Ovary (tissue), 9 donors: ENCODE results near the gene EIF4G2. TPM values are rescaled to one million over a fixed set of nuclear protein-coding genes. Genes with fewer than 3 reads are reported as not detected.
"Not testable (repeated sequence)": the region's sequence is repeated elsewhere in the genome, so short reads cannot be mapped to it uniquely, and the experiment has no call there.

Experiments used
- DNase-seq, 5 donors: peaks; one replicate each; pipeline ENCODE4 v3.0.0-alpha.2; 2019 to 2020
- H3K27ac ChIP-seq, 2 donors: fragments of 200-600 bp; one replicate each; pipeline versions ENCODE4 v1.5.1 to v1.8.0; 2019 to 2022
- H3K27me3 ChIP-seq: fragments of 200-600 bp; one replicate; pipeline ENCODE4 v1.8.0; 2022
- H3K36me3 ChIP-seq: fragments of 200-600 bp; sonication (generic); one replicate; pipeline ENCODE4 v1.5.1; 2019
- H3K4me1 ChIP-seq: one replicate; pipeline ENCODE4 v1.8.1; 2013; ENCODE audit warnings: mild to moderate bottlenecking, moderate library complexity; ENCODE audit not compliant: insufficient read depth
- H3K4me3 ChIP-seq: fragments of 200-600 bp; sonication (generic); one replicate; pipeline ENCODE4 v1.5.1; 2017
- H3K9me3 ChIP-seq, 2 donors: fragments of 200-600 bp in 1 of 2; sonication (generic) in 1 of 2; one replicate each; pipeline versions ENCODE4 v1.5.1 to v1.8.1; 2013 to 2019; ENCODE audit warnings: mild to moderate bottlenecking in 1 of 2, moderate library complexity in 1 of 2
- CTCF ChIP-seq, 3 donors: fragments of 450-650 bp in 2 of 3; fragments of 200-600 bp in 1 of 3; IDR thresholded peaks; one replicate each; pipeline versions ENCODE4 v1.5.1 to v1.8.0; 2016 to 2022; ENCODE audit warnings: antibody characterized with exemption in 3 of 3, mild to moderate bottlenecking in 1 of 3
- EP300 ChIP-seq: sonication (generic); formaldehyde crosslinking; IDR thresholded peaks from one replicate; pipeline ENCODE4 v1.6.1; 2017; ENCODE audit warnings: antibody characterized with exemption
- POLR2A ChIP-seq: fragments of 450-650 bp; IDR thresholded peaks from one replicate; pipeline ENCODE4 v1.6.1; 2017; ENCODE audit warnings: antibody characterized with exemption, mild to moderate bottlenecking, moderate library complexity
- WGBS, 3 donors: extraction: QIAGEN DNeasy Blood & Tissue Kit in 1 of 3; methylation state at CpG; one replicate each; pipeline versions ENCODE4 v1.1.5 to v1.1.7; 2013 to 2017; 5-methylcytosine and 5-hydroxymethylcytosine counted together
- intact Hi-C, 4 donors: fragments of 100-400 bp; cut with DNase I; formaldehyde crosslinking; loops; one replicate each; pipeline versions ENCODE4 v1.11.0 to v1.15.1; 2022 to 2023
- polyA plus RNA-seq, 2 donors: library from polyadenylated mRNA; stranded (reverse); fragments of 200-250 nt in 1 of 2; fragments of 350-450 nt in 1 of 2; fragmentation: Illumina TruSeq in 1 of 2; extraction: RNeasy Lipid Tissue Mini Kit (QIAGEN cat#74804) in 1 of 2; gene quantifications; one replicate each; pipeline ENCODE4 v1.2.3, GENCODE V29; 2013 to 2014
- total RNA-seq, 7 donors: library from RNA; depleted of rRNA in 2 of 7; stranded (reverse); fragments of >200 nt in 2 of 7; fragmentation: NEBNext Ultra II Directional in 3 of 7; extraction: Animal tissue kit (Norgen Biotek cat#: 25700) in 3 of 7; gene quantifications; one replicate each; pipeline versions ENCODE4 v1.1.0 to v1.2.4, GENCODE V29; 2016 to 2023
- donor health status: DM: no; HTN: no; CAD: no; lungs with moderate emphysema.
- donor health status: DM: no; HTN: no; CAD: no.
- donor health status: Bipolar disorder and iron deficiency.
- donor health status: DM: yes; HTN: yes; CAD: no.
- donor health status: DM: no; HTN: no; CAD: no.
- donor health status: DM: yes; HTN: yes; CAD: no.

EIF4G2 gene
- total and polyA plus RNA-seq, 9 donors = 206 to 761 (median 582) TPM

GRCh38 chr11:10838083-10838482 is 29.4 kb upstream of the EIF4G2 start:
- no peak for DNase-seq
- H3K4me1 ChIP-seq = no peaks in the 10 kb centered on the region
- no peak overlapping the region for H3K4me3 ChIP-seq
- intact Hi-C loops = no loop called here
- H3K36me3 ChIP-seq = no peaks in the 10 kb centered on the region
- H3K9me3 ChIP-seq = no peaks in the 10 kb centered on the region
- H3K27ac ChIP-seq = no peak overlapping the region
- no peaks in the 10 kb centered on the region for H3K27me3 ChIP-seq
- no peak for TF ChIP-seq CTCF (IDR thresholded peaks at IDR 0.05)
- TF ChIP-seq POLR2A = no peak
- TF ChIP-seq EP300 = no peak

- 88 to 91% (median 89%) methylated on average over 4 of the region's 4 CpGs for WGBS, 3 donors
- H3K4me1 ChIP-seq, DNase-seq, H3K27ac ChIP-seq, H3K27me3 ChIP-seq, H3K4me3 ChIP-seq, intact Hi-C loops, H3K36me3 ChIP-seq, H3K9me3 ChIP-seq: not testable (repeated sequence)
These were observed 28.2 kb upstream of the EIF4G2 start for GRCh38 chr11:10836884-10837283.

- no peak for DNase-seq
- no peak overlapping the region for H3K27ac ChIP-seq
- no peaks in the 10 kb centered on the region for H3K9me3 ChIP-seq
- no peaks in the 10 kb centered on the region for H3K4me1 ChIP-seq
- H3K4me3 ChIP-seq = no peak overlapping the region
- H3K27me3 ChIP-seq = no peaks in the 10 kb centered on the region
- H3K36me3 ChIP-seq = no peaks in the 10 kb centered on the region
- intact Hi-C loops = no loop called here
- TF ChIP-seq POLR2A (no peak), CTCF (IDR thresholded peaks at IDR 0.05) (no peak), EP300 (no peak)
- 89 to 96% (median 94%) methylated on average over 4 of the region's 4 CpGs for WGBS, 3 donors
These were observed 20.4 kb upstream of the EIF4G2 start for GRCh38 chr11:10829139-10829538.

GRCh38 chr11:10828402-10828801 is 19.7 kb upstream of the EIF4G2 start:
- TF ChIP-seq CTCF (IDR thresholded peaks at IDR 0.05) = no peak
- no peak for TF ChIP-seq POLR2A
- TF ChIP-seq EP300 = no peak
- Histone ChIP-seq H3K4me3 (no peak overlapping the region), H3K9me3 (no peaks in the 10 kb centered on the region), H3K4me1 (no peaks in the 10 kb centered on the region), H3K27ac (no peak overlapping the region), H3K27me3 (no peaks in the 10 kb centered on the region), H3K36me3 (no peaks in the 10 kb centered on the region)
- intact Hi-C loops = no loop called here
- WGBS, 3 donors = 97 to 98% (median 98%) methylated on average over 2 of the region's 2 CpGs
- DNase-seq = no peak

GRCh38 chr11:10824888-10825287 is 16.2 kb upstream of the EIF4G2 start:
- Histone ChIP-seq H3K4me3 (no peak overlapping the region), H3K27ac (no peak overlapping the region), H3K9me3 (no peaks in the 10 kb centered on the region), H3K4me1 (no peaks in the 10 kb centered on the region), H3K36me3 (no peaks in the 10 kb centered on the region), H3K27me3 (no peaks in the 10 kb centered on the region)
- DNase-seq = no peak
- intact Hi-C loops = no loop called here
- 77 to 93% (median 78%) methylated on average over 3 of the region's 3 CpGs for WGBS, 3 donors
- TF ChIP-seq CTCF (IDR thresholded peaks at IDR 0.05) (no peak), EP300 (no peak), POLR2A (no peak)
